HG03439 (cell line): ENCODE measurements around the gene MPHOSPH10.
"Not testable (repeated sequence)": the region's sequence is repeated elsewhere in the genome, so short reads cannot be mapped to it uniquely, and the experiment has no call there.

Experiments used
- ATAC-seq: cut with Tn5 transposase; IDR thresholded peaks from one replicate; pipeline ENCODE4 v1.9.1; 2021; ENCODE audit warnings: mild to moderate bottlenecking, moderate library complexity; ENCODE audit not compliant: unreplicated experiment

MPHOSPH10 gene

GRCh38 chr2:71157124-71157793 is 26.8 kb downstream of the MPHOSPH10 start:
- no peak for ATAC-seq

GRCh38 chr2:71166812-71167211 is 36.4 kb downstream of the MPHOSPH10 start:
- ATAC-seq, result no peak

- no peak for ATAC-seq
Measured at GRCh38 chr2:71173096-71173495, 42.7 kb downstream of the MPHOSPH10 start.

GRCh38 chr2:71174207-71174606 is 43.8 kb downstream of the MPHOSPH10 start:
- no peak for ATAC-seq

- ATAC-seq, result not testable (repeated sequence)
Measured at GRCh38 chr2:71178836-71179235, 48.4 kb downstream of the MPHOSPH10 start.

- ATAC-seq, result no peak
Measured at GRCh38 chr2:71181316-71181715, 50.9 kb downstream of the MPHOSPH10 start.

- not testable (repeated sequence) for ATAC-seq
Measured at GRCh38 chr2:71183306-71184115, 53.1 kb downstream of the MPHOSPH10 start.

GRCh38 chr2:71186973-71187372 is 56.5 kb downstream of the MPHOSPH10 start:
- no peak for ATAC-seq

GRCh38 chr2:71187589-71187988 is 57.2 kb downstream of the MPHOSPH10 start:
- no peak for ATAC-seq

- ATAC-seq, result no peak
Measured at GRCh38 chr2:71190656-71191569, 60.5 kb downstream of the MPHOSPH10 start.

GRCh38 chr2:71191570-71191943 is 61.1 kb downstream of the MPHOSPH10 start:
- no peak for ATAC-seq
